Measurements from ENCODE around the gene C19orf53.

- TF ChIP-seq POLR2AphosphoS5 (IDR thresholded peaks at IDR 0.05; ENCODE audit: borderline replicate concordance, low read depth, low read length), result no peak
- no peak for TF ChIP-seq EZH2 (IDR thresholded peaks at IDR 0.05)
These were observed 46.5 kb upstream of the C19orf53 start for GRCh38 chr19:13727798-13728197.

Measured in SK-N-MC (cell line).